ENCODE data around the gene KCNJ18. TPM values are rescaled to one million over a fixed set of nuclear protein-coding genes. Genes with fewer than 3 reads are reported as not detected.
"Not testable (repeated sequence)": the region's sequence is repeated elsewhere in the genome, so short reads cannot be mapped to it uniquely, and the experiment has no call there.

Gene KCNJ18
- total RNA-seq, 1 donor from 2014 or later = not detected

GRCh38 chr17:21686165-21687015 is 5.9 kb upstream of the KCNJ18 start:
- no peak overlapping the region for H3K27ac Mint-ChIP-seq
- no peaks in the 10 kb centered on the region for H3K9me3 Mint-ChIP-seq
- no peak overlapping the region for H3K4me3 Mint-ChIP-seq
- H3K4me1 Mint-ChIP-seq = no peaks in the 10 kb centered on the region
- intact Hi-C loops (cut with micrococcal nuclease) = no loop called here
- H3K36me3 Mint-ChIP-seq (ENCODE audit: low read depth) = no peaks in the 10 kb centered on the region
- no peak for DNase-seq
- H3K27me3 Mint-ChIP-seq = no peaks in the 10 kb centered on the region

DNA sequence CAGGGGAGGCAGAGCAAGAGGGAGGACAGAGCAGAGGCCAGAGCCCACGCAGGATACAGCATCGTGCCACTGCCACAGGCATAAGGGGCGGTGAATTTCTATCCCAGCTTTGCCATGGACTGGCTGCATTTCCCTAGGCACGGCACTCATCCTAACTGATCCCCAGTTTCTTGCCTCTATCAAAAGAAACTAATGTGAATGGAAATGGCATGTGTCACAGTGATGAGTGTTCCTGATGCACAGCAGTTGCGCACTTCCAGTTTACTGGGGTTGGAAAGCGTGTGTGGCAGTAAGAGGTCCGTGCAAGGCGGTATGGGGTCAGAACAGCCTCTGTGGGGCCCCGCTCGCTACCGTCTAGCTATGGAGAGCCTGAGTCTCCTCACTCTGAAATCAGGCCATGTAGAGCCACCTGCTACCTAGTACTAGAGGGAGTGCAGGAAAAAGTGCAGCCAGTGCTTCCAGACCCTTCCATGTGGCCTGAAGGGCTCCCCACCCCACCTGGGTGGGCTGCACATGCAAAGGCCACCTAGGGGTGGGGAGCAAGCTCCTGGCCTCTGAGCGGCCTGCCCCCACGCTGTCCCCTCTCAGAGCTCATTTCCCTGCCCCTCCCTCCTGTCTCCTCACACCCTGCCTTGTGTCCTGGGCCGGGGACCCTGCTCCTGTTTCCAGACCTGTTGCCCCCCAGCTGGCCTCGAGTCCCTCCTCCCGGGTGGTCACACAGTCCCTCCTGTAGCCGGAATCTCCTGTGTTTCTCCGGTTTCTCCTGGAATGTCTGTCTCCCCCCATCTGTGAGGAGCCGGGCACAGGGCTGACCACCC is 5.0 kb upstream of the KCNJ18 start:
- no peak overlapping the region for H3K4me3 Mint-ChIP-seq
- intact Hi-C loops (cut with micrococcal nuclease) = no loop called here
- no peak overlapping the region for H3K27ac Mint-ChIP-seq
- H3K4me1 Mint-ChIP-seq = no peaks in the 10 kb centered on the region
- no peak for DNase-seq
- H3K27me3 Mint-ChIP-seq = no peaks in the 10 kb centered on the region
- H3K36me3 Mint-ChIP-seq (ENCODE audit: low read depth) = no peaks in the 10 kb centered on the region
- H3K9me3 Mint-ChIP-seq = no peaks in the 10 kb centered on the region

GRCh38 chr17:21688293-21688949 is 3.9 kb upstream of the KCNJ18 start:
- Mint-ChIP-seq H3K36me3 (ENCODE audit: low read depth) (no peaks in the 10 kb centered on the region), H3K27me3 (no peaks in the 10 kb centered on the region), H3K27ac (no peak overlapping the region), H3K9me3 (no peaks in the 10 kb centered on the region), H3K4me1 (no peaks in the 10 kb centered on the region), H3K4me3 (no peak overlapping the region)
- intact Hi-C loops (cut with micrococcal nuclease) = no loop called here
- DNase-seq = no peak

GRCh38 chr17:21689604-21690003 is 2.7 kb upstream of the KCNJ18 start:
- H3K36me3 Mint-ChIP-seq (ENCODE audit: low read depth) = no peaks in the 10 kb centered on the region
- intact Hi-C loops (cut with micrococcal nuclease) = no loop called here
- H3K4me3 Mint-ChIP-seq = no peak overlapping the region

GRCh38 chr17:21690811-21691210 is 1.5 kb upstream of the KCNJ18 start:
- H3K4me1 Mint-ChIP-seq; intact Hi-C loops (cut with micrococcal nuclease); DNase-seq; H3K27ac Mint-ChIP-seq; H3K36me3 Mint-ChIP-seq (ENCODE audit: low read depth); H3K27me3 Mint-ChIP-seq; H3K9me3 Mint-ChIP-seq; H3K4me3 Mint-ChIP-seq: not testable (repeated sequence)

More at GRCh38 chr17:21689604-21690003, 2.7 kb upstream of the KCNJ18 start:
- H3K27me3 Mint-ChIP-seq = no peaks in the 10 kb centered on the region
- no peak overlapping the region for H3K27ac Mint-ChIP-seq
- no peaks in the 10 kb centered on the region for H3K4me1 Mint-ChIP-seq
- DNase-seq = no peak
- peaks cover under 1% of the 10 kb centered on the region for H3K9me3 Mint-ChIP-seq

- H3K36me3 Mint-ChIP-seq (ENCODE audit: low read depth); H3K27ac Mint-ChIP-seq; intact Hi-C loops (cut with micrococcal nuclease); DNase-seq; H3K9me3 Mint-ChIP-seq; H3K4me3 Mint-ChIP-seq; H3K4me1 Mint-ChIP-seq; H3K27me3 Mint-ChIP-seq: not testable (repeated sequence)
These were observed 842 bp upstream of the KCNJ18 start for GRCh38 chr17:21691481-21691880.

DNA sequence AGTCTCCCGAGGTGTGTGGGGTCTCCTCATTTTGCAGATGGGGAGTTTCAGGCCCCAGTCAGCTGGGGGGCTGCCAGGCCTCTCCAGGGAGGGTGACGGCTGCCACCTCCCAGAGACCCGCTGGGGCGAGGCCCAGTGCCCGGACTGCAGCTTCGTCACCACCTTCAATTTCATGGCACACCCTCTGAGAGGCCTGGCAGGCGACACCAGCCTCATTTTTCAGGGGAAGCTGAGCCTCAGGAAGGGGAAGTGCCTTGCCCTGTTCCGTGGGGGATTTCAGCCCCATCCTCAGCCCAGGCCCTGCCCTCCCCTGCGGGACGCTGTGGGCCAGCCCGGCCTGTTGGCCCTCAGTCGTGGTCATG is 362 bp downstream of the KCNJ18 start:
- H3K4me3 Mint-ChIP-seq; H3K27me3 Mint-ChIP-seq; H3K4me1 Mint-ChIP-seq; intact Hi-C loops (cut with micrococcal nuclease); H3K9me3 Mint-ChIP-seq; H3K36me3 Mint-ChIP-seq (ENCODE audit: low read depth); DNase-seq; H3K27ac Mint-ChIP-seq: not testable (repeated sequence)

DNA sequence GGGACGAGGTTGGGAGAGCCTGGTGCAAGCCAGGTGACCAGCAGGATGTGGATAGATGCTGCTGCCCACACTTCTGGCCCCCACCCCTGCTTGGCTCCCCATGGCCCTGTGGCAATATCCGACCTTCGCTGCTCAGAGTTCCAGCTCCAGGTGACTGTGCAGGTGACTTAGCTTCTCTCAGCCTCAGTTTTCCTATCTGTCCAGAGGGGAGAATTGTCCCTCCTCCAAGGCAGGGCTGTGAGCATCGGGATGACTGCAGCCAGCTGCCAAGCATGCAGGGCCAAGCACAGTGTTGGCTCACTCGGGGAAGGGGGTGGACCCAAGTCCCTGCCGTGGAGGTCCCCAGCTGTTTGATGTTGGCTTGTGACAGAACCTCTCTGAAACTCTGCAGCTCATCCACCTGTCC is 1.1 kb downstream of the KCNJ18 start:
- intact Hi-C loops (cut with micrococcal nuclease); DNase-seq; H3K9me3 Mint-ChIP-seq; H3K27me3 Mint-ChIP-seq; H3K4me1 Mint-ChIP-seq; H3K36me3 Mint-ChIP-seq (ENCODE audit: low read depth); H3K27ac Mint-ChIP-seq; H3K4me3 Mint-ChIP-seq: not testable (repeated sequence)

GRCh38 chr17:21693937-21694336 is 1.6 kb downstream of the KCNJ18 start:
- DNase-seq; H3K27me3 Mint-ChIP-seq; H3K9me3 Mint-ChIP-seq; H3K36me3 Mint-ChIP-seq (ENCODE audit: low read depth); H3K27ac Mint-ChIP-seq; intact Hi-C loops (cut with micrococcal nuclease); H3K4me3 Mint-ChIP-seq; H3K4me1 Mint-ChIP-seq: not testable (repeated sequence)

GRCh38 chr17:21696227-21696626 is 3.9 kb downstream of the KCNJ18 start:
- DNase-seq; H3K4me3 Mint-ChIP-seq; intact Hi-C loops (cut with micrococcal nuclease); H3K9me3 Mint-ChIP-seq; H3K27me3 Mint-ChIP-seq; H3K36me3 Mint-ChIP-seq (ENCODE audit: low read depth); H3K27ac Mint-ChIP-seq; H3K4me1 Mint-ChIP-seq: not testable (repeated sequence)

DNA sequence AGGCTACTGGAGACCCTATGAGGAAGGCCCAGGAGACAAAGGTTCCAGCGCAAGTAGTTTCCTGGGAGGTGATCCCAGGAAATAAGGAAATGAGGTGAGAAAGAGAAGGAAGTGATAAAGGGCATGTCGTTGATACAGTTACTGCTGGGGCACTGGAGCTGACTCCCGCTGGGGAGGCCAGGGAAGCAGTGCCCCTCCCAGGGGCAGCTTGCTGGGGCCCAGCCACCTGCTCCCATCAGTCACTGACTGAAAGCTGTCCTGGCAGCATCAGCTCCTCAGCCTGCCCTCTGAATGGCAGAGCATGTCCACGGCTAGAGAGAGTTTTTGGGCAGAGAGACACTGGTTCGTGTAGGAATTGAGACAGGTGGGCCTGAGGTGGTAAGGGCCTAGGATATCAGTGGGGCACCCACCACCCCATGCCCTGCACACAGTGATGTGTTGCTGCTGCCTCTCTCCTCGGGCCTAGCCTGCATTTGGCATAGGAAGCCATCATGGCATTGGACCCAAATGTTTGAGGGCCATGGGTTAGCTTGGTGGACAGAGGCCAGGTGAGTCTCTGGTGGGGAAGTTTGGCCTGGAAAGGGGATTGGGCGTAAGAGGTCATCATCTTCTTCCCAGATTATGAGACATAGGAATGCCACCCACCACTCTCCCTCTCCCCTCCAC is 4.7 kb downstream of the KCNJ18 start:
- intact Hi-C loops (cut with micrococcal nuclease); H3K27me3 Mint-ChIP-seq; DNase-seq; H3K9me3 Mint-ChIP-seq; H3K4me3 Mint-ChIP-seq; H3K4me1 Mint-ChIP-seq; H3K36me3 Mint-ChIP-seq (ENCODE audit: low read depth); H3K27ac Mint-ChIP-seq: not testable (repeated sequence)

DNA sequence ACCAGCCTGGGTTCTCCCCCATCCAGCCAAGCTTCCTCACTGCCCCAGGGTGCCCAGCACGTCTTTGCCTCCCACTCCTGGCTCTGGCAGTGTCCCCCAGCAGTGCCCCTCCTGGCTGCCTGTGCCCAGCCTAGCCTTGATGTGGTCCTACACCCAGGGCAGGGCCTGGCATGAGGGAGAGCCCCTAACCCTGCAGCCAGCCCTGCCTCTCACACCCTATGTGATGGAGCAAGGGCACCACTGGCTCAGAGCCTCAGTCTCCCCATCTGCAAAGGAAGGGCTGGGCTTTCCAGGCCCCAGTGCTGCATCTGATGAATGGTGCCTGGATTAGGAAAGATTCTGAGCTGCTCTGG is 5.2 kb downstream of the KCNJ18 start:
- H3K27me3 Mint-ChIP-seq; H3K4me1 Mint-ChIP-seq; H3K27ac Mint-ChIP-seq; intact Hi-C loops (cut with micrococcal nuclease); H3K4me3 Mint-ChIP-seq; H3K36me3 Mint-ChIP-seq (ENCODE audit: low read depth); DNase-seq; H3K9me3 Mint-ChIP-seq: not testable (repeated sequence)

DNA sequence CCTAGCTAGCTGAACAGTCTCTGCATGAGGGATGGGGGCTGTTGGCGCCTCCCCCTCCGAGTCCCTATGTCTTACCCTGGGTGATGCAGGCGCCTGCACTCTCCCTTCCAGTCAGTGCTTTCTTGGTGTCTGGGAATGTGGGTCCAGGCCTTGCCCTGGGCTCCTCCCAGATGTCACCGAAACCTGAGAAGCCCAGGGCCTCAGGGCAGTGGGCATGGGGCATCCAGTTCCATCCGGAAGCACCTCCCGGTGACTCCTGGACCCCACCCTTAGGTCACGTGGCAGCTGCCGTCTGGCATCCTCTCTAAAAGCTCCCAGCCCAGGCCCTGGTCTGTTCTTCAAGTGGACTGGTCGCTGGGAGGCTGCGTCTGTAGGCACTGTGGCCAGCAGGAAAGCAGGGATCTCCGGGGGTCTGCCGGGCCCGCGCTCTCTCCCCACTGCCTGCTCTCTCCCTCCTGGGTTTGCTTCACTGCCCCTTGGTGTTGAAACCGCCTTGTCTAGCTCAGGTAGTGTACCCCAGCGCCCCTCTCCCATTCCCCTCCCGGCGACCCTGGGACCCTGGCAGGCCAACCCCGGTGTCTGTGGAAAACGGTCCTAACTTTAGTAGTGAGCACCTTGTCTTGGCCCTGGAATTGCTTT is 6.2 kb downstream of the KCNJ18 start:
- intact Hi-C loops (cut with micrococcal nuclease); H3K4me1 Mint-ChIP-seq; H3K4me3 Mint-ChIP-seq; DNase-seq; H3K36me3 Mint-ChIP-seq (ENCODE audit: low read depth); H3K9me3 Mint-ChIP-seq; H3K27ac Mint-ChIP-seq; H3K27me3 Mint-ChIP-seq: not testable (repeated sequence)

All from activated CD4-positive, alpha-beta T cell treated with anti-CD3 and anti-CD28 coated beads, Interleukin-2, amount 10 ng/mL, durations not matched to agents 24 days and 14 days (primary cell).